Mucosa of descending colon (tissue), 3 donors: ENCODE data around the gene INTU. TPM values are rescaled to one million over a fixed set of nuclear protein-coding genes. Genes with fewer than 3 reads are reported as not detected.

ENCODE experiments used
- ATAC-seq: fragments of 200-7000 bp; cut with Tn5 transposase; one replicate; pipeline ENCODE4 v1.9.1; 2020; ENCODE audit warnings: mild to moderate bottlenecking, moderate library complexity
- DNase-seq, 3 donors: peaks; one replicate each; pipeline ENCODE4 v3.0.0-alpha.2; 2020
- H3K36me3 ChIP-seq: fragments of 200-600 bp; one replicate; pipeline ENCODE4 v1.8.0; 2021; ENCODE audit warnings: low read depth, mild to moderate bottlenecking
- H3K4me1 ChIP-seq: fragments of 200-600 bp; one replicate; pipeline ENCODE4 v1.8.0; 2021; ENCODE audit warnings: low read depth, mild to moderate bottlenecking
- H3K4me3 ChIP-seq: fragments of 200-600 bp; one replicate; pipeline ENCODE4 v1.8.0; 2021; ENCODE audit warnings: mild to moderate bottlenecking
- H3K9me3 ChIP-seq: fragments of 200-600 bp; one replicate; pipeline ENCODE4 v1.8.0; 2021; ENCODE audit warnings: mild to moderate bottlenecking
- intact Hi-C, 2 donors: fragments of 100-400 bp; cut with DNase I in 1 of 2; cut with micrococcal nuclease in 1 of 2; formaldehyde crosslinking; loops; one replicate each; pipeline versions ENCODE4 v1.11.0 to v1.11.1; 2022; cut with DNase I, micrococcal nuclease
- total RNA-seq, 3 donors: library from RNA; stranded (reverse); fragmentation: NEBNext Ultra II Directional in 2 of 3; extraction: Animal tissue kit (Norgen Biotek cat#: 25700) in 2 of 3; gene quantifications; one replicate each; pipeline versions ENCODE4 v1.2.1 to v1.2.4, GENCODE V29; 2021 to 2023
- TF ChIP-seq, protein P1 (sequence below): fragments of 200-600 bp; IDR thresholded peaks from one replicate; pipeline ENCODE4 v1.8.0; 2022; ENCODE audit warnings: antibody characterized with exemption, mild to moderate bottlenecking
- donor health status: DM: no; HTN: no; CAD: no; lungs with moderate emphysema.
- donor health status: DM: no; HTN: no; CAD: no.
- donor health status: DM: no; HTN: yes; CAD: no.

The INTU gene
- total RNA-seq, 3 donors from 2014 or later, result 4.2 to 8.2 (median 5.8) TPM

- TF ChIP-seq, protein P1, sequence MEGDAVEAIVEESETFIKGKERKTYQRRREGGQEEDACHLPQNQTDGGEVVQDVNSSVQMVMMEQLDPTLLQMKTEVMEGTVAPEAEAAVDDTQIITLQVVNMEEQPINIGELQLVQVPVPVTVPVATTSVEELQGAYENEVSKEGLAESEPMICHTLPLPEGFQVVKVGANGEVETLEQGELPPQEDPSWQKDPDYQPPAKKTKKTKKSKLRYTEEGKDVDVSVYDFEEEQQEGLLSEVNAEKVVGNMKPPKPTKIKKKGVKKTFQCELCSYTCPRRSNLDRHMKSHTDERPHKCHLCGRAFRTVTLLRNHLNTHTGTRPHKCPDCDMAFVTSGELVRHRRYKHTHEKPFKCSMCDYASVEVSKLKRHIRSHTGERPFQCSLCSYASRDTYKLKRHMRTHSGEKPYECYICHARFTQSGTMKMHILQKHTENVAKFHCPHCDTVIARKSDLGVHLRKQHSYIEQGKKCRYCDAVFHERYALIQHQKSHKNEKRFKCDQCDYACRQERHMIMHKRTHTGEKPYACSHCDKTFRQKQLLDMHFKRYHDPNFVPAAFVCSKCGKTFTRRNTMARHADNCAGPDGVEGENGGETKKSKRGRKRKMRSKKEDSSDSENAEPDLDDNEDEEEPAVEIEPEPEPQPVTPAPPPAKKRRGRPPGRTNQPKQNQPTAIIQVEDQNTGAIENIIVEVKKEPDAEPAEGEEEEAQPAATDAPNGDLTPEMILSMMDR, result no peak
- no peaks in the 10 kb centered on the region for H3K9me3 ChIP-seq
- no peaks in the 10 kb centered on the region for H3K36me3 ChIP-seq
- ATAC-seq (no peak), DNase-seq (no peak)
- no peaks in the 10 kb centered on the region for H3K4me1 ChIP-seq
- intact Hi-C loops, result no loop called here
- no peak overlapping the region for H3K4me3 ChIP-seq
Observed at GRCh38 chr4:127772769-127773671, 140.3 kb downstream of the INTU start.

GRCh38 chr4:127775843-127776242, 143.1 kb downstream of the INTU start:
- H3K4me1 ChIP-seq, result no peaks in the 10 kb centered on the region
- DNase-seq, result no peak
- TF ChIP-seq, protein P1, result no peak
- no peaks in the 10 kb centered on the region for H3K9me3 ChIP-seq
- H3K36me3 ChIP-seq, result no peaks in the 10 kb centered on the region
- no peak overlapping the region for H3K4me3 ChIP-seq
- no peak for ATAC-seq
- intact Hi-C loops, result no loop called here

Other genes starting within 250 kb of the INTU start
- not detected for gene SLC25A31, start 97.4 kb downstream of the INTU start, total RNA-seq
- 10 to 100 TPM in 1 of 3 donors, 1 to 10 TPM in 2; 2.2 to 10.2 (median 3.6) TPM for gene HSPA4L, start 149.4 kb downstream of the INTU start, total RNA-seq
- 1 to 10 TPM; 1.1 to 8.7 (median 4.7) TPM for gene PLK4, start 247.9 kb downstream of the INTU start, total RNA-seq